HG02852 (cell line): ENCODE measurements around the gene PNPLA2.

Experiments used
- ATAC-seq: cut with Tn5 transposase; IDR thresholded peaks from one replicate; pipeline ENCODE4 v1.9.1; 2021; ENCODE audit warnings: mild to moderate bottlenecking, moderate library complexity; ENCODE audit not compliant: unreplicated experiment

Gene PNPLA2

GRCh38 chr11:798093-798713, 20.5 kb upstream of the PNPLA2 start, which contains the start of gene SLC25A22:
TSS of gene SLC25A22 (minus strand) at chr11:798281. CDS start at chr11:795006, 3,275 bp downstream.
- ATAC-seq: peak; percentile 64

GRCh38 chr11:799641-800316, 18.9 kb upstream of the PNPLA2 start:
- no peak for ATAC-seq

GRCh38 chr11:800473-800872, 18.2 kb upstream of the PNPLA2 start:
- no peak for ATAC-seq

- no peak for ATAC-seq
Measured at GRCh38 chr11:801097-801780, 17.5 kb upstream of the PNPLA2 start.

- ATAC-seq: no peak
Measured at GRCh38 chr11:802018-802617, 16.6 kb upstream of the PNPLA2 start.

GRCh38 chr11:802693-803466, 15.8 kb upstream of the PNPLA2 start:
- no peak for ATAC-seq

- no peak for ATAC-seq
Measured at GRCh38 chr11:803467-803742, 15.3 kb upstream of the PNPLA2 start.

- ATAC-seq: no peak
Measured at GRCh38 chr11:803770-804598, 14.7 kb upstream of the PNPLA2 start.

- ATAC-seq: no peak
Measured at GRCh38 chr11:804599-804964, 14.1 kb upstream of the PNPLA2 start.

- ATAC-seq: no peak
Measured at GRCh38 chr11:808427-809286, 10.1 kb upstream of the PNPLA2 start.

GRCh38 chr11:809287-810039, 9.3 kb upstream of the PNPLA2 start, which contains the start of gene RPLP2:
TSS of gene RPLP2 (plus strand) at chr11:809967. CDS start at chr11:810235, 268 bp downstream.
- ATAC-seq: peak; percentile 65

- ATAC-seq: peak; percentile 11
Measured at GRCh38 chr11:810040-810567, 8.6 kb upstream of the PNPLA2 start.

- no peak for ATAC-seq
Measured at GRCh38 chr11:811446-812245, 7.1 kb upstream of the PNPLA2 start.

GRCh38 chr11:812390-812789, 6.3 kb upstream of the PNPLA2 start:
- ATAC-seq: no peak

GRCh38 chr11:813072-813455, 5.7 kb upstream of the PNPLA2 start:
- no peak for ATAC-seq

- ATAC-seq: no peak
Measured at GRCh38 chr11:813456-814096, 5.1 kb upstream of the PNPLA2 start.
